GM21576 (cell line): ENCODE measurements around the gene RAVER1.
"Not testable (repeated sequence)": the region's sequence is repeated elsewhere in the genome, so short reads cannot be mapped to it uniquely, and the experiment has no call there.

Experiments used
- ATAC-seq: cut with Tn5 transposase; IDR thresholded peaks from one replicate; pipeline ENCODE4 v1.9.1; 2021; ENCODE audit warnings: mild to moderate bottlenecking, moderate library complexity; ENCODE audit not compliant: unreplicated experiment

RAVER1 gene

DNA sequence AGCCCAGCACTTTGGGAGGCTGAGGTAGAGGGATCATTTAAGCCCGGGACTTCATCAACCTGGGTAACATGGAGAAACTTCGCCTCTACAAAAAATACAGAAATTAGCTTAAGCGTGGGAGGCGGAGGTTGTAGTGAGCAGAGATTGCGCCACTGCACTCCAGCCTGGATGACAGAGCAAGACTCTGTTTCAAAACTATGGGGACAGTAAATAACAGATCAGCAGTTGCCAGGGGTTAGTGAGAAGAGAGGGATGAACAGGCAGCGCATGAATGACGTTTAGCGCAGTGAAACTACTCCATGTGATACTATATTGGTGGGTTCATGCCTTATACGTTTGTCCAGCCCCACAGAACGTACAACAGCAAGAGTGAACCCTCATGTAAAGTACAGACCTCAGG is 13.2 kb upstream of the RAVER1 start:
- no peak for ATAC-seq

DNA sequence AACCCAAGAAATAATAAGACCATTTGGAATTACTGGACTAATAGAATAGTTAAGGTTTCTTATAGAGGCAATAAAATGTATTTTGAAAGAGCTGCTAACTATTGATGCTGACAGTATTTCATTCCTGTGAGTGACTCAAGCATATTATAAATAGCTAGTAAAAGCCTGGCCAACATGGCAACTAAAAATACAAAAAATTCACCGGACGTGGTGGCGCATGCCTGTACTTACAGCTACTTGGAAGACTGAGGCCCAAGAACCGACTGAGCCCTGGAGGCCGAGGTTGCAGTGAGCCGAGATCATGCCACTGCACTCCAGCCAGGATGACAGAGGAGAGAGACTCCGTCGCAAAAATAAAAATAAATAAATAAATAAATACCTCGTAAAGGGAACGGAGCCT is 11.5 kb upstream of the RAVER1 start:
- ATAC-seq: no peak

DNA sequence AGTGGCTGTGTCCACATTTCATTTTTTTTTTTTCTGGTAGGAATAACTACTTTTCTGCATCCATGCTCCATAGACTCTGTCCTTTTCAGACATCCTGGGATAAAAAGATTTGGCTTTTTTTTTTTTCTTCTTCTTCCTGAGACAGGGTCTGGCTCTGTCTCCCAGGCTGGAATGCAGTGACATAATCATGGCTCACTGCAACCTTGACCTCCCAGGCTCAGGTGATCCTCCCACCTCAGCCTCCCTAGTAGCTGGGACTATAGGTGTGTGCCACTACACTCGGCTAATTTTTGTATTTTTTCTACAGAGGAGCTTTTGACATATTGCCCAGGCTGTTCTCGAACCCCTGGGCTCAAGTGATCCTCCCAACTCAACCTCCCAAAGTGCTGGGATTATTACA is 10.2 kb upstream of the RAVER1 start:
- no peak for ATAC-seq

DNA sequence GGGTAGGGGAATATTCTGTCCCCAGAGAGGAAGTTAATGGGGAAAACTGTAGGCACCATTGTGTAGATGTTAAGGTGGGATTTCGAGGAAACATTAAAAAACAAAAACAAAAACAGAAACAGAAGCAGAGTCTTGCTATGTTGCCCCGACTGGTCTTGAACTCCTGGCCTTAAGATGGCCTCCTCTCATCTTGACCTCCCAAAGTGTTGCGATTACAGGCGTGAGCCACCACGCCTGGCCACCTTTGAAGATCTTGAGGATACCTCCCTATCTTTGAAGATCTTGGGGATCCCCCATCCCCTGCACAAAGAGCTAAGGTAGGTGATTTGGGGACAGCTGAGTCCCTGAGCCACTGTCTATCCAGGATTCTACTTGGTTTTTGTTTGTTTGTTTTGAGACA is 6.6 kb upstream of the RAVER1 start:
- no peak for ATAC-seq

DNA sequence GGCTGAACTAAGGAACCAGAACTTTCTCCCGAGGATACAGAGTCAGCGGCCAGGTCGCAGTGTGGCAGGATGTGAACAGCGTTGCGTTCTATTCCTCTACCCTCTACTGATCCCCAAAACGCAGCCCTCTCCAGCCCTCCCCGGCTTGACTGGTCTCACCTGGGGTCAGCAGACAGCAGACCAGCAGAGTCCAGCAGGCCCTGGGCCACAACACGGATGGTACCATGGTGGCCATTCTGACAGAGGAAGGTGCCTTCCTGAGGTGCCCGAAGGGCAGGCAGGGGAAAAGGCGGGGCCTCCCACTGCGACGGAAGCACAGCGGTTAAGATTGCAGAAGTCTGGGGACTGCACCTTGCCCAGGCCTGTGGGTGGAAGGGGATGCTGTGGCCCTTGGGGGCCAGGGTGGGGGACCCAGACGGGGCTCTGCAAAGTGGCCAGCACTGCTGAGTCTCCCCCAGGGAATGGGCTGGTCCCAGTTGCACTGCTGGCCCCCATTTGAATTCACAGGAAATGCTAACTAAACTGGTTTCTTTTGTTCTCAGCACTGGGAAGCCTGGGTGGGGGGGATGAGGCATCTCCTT is 6.1 kb upstream of the RAVER1 start, which contains the start of gene ICAM3:
TSS of gene ICAM3 (minus strand) at position 245 of the 581 bp plus-strand sequence. CDS start at position 235, 10 bp downstream.
- ATAC-seq: peak; percentile 72

DNA sequence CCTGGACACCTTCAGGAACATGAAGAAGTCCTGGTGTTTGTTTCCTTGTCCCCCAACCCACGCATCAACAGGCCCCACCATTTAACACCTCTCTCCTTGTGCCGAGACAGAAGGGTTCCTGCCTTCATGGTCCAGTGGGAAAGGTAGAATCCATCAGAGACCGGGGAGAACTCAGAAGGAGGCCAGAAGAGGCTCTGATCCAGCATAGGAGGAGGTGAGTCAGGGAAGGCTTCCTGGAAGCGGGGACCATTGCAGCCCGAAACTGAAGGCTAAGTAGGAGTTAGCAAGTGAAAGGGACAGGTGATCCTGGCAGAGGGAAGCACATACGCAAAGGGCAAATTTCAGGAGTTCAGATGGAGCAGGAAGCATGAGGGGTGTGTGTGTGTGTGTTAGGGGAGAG is 5.6 kb upstream of the RAVER1 start:
- ATAC-seq: no peak

DNA sequence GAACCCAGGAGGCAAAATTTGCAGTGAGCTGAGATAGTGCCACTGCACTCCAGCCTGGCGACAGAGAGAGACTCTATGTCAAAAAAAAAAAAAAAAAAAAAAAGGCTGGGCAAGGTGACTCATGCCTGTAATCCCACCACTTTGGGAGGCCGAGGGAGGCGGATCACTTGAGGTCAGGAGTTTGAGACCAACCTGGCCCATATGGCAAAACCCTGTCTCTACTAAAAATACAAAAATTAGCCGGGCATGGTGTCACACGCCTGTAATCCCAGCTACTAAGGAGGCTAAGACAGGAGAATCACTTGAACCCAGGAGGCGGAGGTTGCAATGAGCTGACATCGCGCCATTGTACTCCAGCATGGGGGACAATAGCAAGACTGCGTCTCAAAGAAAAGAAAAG is 3.4 kb upstream of the RAVER1 start:
- ATAC-seq: not testable (repeated sequence)

DNA sequence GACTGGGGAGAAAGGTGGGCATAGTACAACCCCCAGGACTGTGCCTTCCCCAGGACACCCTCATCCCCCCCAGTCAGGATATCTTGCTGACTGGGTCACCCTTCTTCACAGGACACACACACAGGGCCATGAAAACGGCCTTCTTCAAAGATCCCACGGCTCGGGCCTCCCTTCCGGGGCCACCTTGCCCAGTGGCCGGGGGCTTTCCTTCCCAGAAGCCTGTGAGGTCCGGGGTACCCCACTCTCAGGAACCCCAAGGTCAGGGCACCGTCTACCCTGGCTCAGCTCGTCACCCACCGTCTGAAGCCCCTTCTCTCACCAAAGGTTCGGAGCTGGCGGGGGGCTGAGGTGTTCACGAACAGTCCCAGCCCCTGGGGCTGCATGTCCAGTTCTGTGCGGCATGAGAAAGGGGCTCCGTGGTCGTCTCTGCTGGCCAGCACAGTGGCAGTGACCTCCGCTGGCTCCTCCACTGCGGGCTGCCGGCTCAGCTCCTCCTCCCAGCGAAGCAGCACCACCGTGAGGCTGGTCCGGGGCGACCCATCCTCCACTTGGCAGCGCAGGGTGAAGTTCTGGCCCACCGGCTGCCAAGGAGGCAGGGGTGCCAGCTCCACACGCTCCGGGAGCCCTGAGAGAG is 2.1 kb upstream of the RAVER1 start:
- ATAC-seq: no peak

DNA sequence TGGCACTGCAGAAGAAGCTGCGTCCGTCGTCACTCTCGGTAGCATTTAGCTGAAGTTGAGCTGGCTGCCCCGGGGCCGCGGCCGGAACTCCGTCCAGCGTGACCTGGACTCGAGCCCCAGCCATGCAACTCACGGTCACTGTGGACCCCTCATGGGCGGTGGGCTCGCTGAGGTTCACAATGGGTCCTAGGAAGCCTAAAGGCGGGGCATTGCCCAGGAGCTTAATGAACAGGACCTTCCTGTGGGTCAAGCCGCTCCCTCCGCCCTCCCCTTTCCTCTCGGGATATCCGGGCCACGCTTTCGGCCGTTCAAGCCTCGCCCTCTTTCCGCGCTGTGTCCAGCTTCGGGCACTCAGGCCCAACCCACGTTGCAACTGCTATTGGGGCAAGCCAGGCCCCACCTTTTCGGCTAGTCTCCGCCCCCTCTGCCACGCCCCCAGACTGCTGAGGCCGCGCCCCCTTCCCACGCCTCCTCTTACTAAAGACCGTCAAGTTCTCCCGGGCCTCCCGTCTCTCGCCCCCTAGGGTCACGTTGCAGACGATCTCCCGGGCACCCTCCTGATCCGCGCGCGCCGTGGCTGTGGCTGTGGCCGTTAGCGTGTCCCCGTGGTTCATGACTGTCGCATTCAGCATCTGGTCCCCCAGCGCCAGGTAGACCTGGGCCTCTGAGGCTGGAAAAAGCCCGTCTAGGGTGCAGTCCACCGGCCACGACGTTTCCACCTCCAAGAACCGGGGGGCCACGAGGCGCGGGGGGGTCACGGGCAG is 1.4 kb upstream of the RAVER1 start:
- no peak for ATAC-seq

DNA sequence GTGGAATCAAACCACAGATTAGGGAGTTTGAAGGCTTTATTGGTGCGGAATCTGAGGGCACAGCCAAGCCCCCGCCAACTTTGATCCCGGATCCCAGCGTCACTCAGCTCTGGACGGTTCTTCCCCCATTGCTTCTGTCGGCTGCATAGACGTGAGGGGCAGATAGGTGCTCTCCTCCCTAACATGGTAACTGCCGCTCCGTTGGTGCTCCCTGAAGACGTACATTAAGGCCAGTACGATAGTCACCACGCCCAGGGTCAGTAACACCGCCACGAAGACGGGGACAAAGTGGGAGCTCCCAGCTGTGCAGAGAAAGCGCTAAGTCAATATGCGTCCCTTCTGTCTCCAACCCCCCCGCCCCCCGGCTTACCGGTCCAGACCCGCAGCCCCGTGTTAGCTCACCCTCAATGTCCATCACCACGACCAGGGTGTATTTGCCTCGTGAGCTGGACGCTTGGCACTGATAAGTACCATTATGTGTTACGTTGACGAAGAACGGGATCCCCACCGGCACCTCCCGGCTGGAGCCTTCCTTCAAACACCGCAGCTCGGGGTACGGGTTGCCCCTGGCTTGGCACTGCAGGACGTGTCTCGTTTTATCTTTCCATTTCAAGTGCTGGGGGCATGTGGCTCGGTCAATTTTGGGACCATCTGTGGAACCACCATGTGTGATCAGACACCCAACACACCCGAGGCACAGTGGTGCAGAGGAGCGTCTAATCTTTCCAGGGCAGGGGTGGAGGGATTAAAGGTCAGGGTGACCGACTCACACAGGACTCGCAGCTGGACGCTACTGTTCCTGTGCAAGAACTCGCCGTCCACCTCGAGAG is 644 bp upstream of the RAVER1 start:
- ATAC-seq: no peak

DNA sequence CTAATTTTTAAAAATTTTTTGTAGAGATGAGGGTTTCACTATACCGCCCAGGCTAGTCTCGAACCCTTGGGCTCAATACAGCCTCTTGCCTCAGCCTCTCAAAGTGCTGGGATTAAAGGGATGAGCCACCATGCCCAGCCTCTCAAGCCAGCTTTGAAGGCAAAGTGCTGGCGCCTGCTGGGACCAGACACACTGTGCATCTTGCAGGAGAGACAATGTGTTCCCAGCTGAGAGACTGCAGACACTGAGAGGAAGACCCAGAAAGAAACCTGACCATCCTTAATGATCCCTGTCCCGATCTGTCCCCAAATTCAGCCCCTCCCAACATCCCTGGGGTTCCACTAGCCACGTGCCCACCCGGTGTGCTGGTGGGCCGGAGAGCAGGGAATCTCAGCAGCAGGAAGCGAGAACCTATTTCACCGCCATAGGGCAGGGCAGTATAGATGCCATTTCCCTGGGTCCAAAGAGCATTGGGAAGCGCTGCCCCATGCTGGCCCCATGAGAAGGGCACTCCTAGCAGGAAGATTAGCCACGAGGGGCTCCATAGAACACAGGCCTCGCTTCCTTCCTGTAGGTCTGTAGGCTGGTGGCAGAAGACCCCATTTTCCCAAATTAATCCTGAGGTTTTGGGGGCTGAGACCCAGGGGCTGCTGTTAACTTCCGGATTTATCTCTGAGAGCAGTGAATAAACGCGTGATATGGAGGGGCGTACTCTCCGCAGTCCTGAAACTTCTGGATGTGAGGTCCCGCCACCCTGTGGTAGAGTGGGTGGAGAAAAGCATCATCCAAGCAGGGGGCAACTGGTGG is 968 bp downstream of the RAVER1 start:
- no peak for ATAC-seq

DNA sequence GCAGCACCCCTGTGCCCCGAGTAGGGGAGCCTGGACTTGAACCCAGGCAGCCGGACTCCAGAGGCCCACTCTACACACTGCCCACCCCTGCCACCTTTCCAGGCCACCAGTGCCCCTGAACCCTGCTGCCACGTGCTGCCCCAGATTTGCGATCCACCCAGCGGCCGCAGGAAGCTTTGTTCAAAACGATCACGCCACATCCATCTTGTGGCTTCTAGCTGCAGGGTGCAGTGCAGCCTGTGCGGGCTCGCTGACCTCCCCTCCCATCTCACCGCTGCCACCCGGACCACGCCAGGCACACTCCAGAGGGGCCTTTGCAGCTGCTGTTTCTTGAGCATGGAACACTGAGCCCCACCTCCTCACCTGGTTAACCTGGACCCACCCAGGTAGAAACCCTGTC is 3.8 kb downstream of the RAVER1 start:
- ATAC-seq: no peak

DNA sequence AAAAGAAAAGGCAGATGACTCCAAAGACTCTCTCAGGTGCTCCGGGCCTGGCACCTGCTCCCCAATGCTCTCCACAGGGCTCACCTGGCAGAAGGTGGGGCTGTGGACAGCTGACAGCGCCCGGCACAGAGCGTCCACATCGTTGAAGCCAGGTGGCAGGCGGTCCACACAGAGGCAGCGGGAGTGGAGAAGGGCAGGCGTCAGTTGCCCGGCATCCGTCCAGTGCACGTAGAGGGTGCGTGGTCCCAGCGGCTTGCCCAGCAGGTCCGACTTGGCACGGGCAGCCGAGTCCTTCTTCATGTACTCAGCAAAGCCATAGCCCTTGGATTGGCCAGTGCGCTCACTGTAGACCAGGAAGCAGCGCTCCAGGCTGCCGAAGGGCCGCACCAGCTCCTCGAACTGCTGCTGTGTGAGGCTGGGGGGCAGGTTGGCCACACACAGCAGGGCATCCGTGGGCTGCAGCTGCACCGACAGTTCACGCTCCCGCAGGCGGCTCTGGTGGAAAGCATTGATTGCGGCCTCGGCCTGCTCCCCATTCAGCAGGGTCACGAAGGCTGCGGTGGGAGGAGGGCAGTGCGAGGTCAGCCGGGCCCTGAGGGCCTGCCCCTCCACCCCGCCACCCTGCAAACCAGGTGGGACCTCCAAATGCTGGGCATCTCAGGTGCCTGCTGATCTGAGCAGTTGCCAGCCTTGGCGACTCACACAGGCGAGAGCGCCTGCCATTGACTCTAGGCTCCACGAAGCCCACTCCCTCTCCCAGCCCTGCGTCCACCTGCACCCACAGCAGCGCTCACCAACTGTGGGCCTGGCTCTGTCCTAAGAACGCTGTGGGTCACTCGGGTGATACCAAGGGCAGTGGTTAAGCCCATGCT is 4.5 kb downstream of the RAVER1 start:
- no peak for ATAC-seq

DNA sequence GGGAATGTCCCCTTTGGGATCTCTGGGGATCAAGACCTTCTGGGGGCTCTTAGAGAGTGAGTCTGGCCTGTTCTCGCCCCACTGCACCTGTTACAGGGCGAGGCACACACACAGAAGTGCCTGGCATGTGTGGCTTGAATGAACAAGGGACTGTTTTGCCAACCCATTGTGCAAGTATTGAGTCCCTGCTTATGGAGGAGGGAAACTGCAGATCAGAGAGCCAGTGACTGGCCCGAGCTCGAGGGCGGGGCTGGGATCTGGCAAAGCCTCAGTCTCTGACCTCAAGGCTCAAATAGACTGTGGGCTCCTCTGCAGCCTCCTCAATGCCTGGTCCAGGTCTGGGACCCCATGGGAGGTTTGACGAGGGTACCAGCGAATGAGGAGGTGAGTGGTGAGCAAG is 5.5 kb downstream of the RAVER1 start:
- ATAC-seq: no peak

DNA sequence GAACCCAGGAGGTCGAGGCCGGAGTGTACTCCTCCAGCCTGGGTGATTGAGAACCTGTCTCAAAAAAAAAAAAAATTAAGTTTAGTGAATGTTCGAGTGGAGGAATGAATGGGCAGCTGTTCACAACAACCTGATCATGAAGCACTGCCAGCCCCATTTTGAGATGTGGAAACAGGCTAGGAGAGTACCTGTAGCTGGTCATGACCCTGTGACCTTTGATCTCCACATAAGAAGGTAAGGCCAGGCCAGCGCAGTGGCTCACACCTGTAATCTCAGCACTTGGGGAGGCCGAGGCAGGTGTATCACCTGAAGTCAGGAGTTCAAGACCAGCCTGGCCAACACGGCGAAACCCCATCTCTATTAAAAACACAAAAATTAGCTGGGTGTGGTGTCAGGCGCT is 7.6 kb downstream of the RAVER1 start:
- no peak for ATAC-seq

DNA sequence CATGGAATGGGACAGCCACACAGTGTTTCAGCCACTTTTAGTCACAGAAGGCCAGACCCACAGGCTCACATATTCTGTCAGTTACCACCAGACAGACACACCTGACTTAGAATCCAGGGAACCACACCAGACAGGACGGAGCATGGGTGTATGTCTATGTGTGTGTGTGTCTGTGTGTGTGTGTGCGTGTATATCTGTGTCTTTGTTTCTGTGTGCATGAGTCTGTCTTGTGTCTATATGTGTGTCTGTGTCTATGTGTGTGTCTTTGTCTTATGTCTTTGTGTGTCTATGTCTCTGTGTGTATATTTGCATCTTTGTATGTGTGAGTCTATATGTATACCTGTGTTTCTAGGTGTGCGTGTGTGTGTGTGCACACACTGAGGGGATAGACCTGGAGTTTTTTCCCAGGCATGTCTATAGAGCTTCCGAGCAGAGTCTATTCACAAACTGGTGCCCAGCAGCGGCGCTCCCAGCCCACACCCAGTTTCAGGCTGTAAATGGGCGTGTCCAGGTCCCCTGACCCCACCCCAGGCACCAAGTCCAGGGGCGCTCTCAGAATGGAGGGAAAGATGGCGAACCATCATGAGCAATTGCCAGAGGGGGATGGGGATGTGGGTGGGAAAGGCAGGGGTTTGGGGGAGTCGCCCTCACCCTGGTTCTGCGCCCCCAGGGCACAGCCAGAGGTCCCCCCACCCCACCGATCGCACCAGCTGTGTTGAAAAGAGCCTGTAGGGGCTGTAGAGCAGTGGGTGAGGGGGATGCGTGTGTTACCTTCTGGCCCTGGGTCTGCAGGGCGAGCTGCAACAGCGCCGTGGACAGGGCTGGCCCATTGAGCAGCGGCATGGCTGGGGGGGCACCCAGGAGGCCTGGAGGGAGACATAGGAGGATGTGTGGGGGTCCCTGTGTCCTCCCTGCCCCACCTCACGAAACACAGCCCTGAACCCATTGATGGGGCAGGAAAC is 11.2 kb downstream of the RAVER1 start:
- ATAC-seq: no peak

DNA sequence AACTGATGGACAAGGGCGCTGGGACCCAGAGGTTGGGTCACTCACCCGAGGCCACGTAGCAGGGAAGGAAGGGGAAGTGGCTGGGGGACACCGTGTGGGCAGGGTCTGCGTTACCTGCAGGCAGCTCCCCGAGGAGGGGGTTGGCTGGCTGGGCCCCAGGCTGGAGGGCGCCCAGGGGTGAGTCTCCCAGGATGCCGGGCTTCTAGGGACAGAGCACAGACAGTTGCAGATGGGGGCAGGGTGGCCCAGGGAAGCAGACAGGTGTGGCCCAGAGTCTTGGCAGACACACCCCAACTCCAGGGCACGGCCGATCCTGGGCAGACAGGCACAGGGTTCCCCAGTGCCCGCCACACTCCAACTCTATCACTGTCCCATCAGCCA is 11.9 kb downstream of the RAVER1 start:
- no peak for ATAC-seq

DNA sequence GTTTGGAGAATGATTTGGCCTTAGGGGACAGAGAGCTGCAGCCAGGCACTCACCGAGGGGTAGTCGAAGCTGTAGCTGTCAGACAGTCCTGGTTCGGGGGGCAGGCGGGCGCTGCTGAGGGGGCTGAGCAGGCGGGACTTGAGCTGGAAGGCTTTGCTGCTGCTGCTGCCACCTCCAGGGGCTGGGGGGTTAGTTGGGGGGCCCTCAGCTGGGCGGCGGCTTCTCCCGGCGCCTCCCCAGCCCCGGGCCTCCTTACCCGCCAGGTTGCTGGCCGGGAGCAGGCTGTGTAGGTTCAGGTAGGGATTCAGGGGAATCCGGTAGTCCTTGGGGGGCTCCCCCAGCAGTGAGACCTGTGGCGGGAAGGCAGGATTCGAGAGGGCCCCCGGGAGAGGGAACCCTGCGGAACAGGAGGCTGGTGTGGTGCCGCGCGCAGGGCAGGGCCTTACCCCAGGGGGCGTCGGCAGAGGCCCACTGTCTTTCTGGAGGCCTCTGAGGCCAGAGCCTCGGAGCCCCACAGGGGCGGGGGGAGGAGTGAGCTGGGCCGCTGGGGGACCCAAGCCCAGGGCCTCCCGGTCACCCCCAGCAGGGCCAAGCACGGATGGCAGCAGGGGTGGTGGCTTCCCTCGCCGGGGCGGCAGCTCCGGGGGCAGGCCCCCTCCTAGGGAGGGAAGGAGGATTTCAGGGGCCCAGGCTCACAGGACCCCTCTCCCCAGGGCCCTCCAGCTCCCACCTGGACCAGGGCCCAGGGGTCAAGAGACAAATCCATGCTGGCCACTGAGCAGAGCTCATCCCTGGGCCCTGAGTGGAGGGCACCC is 12.5 kb downstream of the RAVER1 start:
- no peak for ATAC-seq
